ENCODE results near the gene PIP5K1B. TPM values are rescaled to one million over a fixed set of nuclear protein-coding genes. Genes with fewer than 3 reads are reported as not detected.
A peak's percentile ranks its signal among the peaks of the same experiment; 100 is the strongest.

PIP5K1B gene
- total RNA-seq, 3 donors from 2014 or later, result 60.0 to 122 (median 73.3) TPM

DNA sequence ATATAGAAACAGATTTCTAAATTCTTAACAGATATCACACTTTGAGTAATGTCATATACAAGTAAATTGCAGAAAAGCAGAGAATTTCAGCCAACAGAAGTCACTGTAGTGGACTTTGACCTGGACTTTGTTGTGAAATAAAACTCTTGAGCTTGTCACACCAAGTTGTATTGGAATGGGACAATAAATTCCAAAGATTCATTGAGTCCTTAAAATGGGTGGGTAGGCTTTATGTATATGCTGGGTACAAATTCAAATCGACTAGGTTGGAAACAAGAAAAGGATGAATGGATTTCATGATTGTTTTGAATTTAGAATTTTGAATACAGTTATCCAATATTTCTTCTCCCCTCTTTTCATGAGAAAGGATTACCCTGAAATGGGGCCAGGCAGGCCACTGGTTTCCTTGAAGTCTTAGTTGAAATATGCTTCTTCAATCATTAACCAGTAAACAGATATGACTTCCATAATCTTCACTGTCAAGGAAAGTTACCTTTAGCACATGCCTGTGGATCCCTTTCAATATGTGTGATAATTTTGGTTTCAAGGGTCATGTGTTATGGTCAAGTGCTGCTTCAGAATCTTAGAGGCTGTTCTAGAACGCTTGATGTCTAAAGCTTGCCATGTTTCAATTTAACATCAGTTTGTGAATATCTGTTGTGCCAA is 25.7 kb downstream of the PIP5K1B start:
- Histone ChIP-seq H3K4me3 (no peak overlapping the region), H3K36me3 (ENCODE audit: low read depth) (no peaks in the 10 kb centered on the region), H3K9me3 (no peaks in the 10 kb centered on the region), H3K4me1 (ENCODE audit: low read depth) (peaks cover 13% of the 10 kb centered on the region)
- intact Hi-C loops (cut with DNase I, micrococcal nuclease), result no loop called here
- TF ChIP-seq, protein P1, sequence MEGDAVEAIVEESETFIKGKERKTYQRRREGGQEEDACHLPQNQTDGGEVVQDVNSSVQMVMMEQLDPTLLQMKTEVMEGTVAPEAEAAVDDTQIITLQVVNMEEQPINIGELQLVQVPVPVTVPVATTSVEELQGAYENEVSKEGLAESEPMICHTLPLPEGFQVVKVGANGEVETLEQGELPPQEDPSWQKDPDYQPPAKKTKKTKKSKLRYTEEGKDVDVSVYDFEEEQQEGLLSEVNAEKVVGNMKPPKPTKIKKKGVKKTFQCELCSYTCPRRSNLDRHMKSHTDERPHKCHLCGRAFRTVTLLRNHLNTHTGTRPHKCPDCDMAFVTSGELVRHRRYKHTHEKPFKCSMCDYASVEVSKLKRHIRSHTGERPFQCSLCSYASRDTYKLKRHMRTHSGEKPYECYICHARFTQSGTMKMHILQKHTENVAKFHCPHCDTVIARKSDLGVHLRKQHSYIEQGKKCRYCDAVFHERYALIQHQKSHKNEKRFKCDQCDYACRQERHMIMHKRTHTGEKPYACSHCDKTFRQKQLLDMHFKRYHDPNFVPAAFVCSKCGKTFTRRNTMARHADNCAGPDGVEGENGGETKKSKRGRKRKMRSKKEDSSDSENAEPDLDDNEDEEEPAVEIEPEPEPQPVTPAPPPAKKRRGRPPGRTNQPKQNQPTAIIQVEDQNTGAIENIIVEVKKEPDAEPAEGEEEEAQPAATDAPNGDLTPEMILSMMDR (IDR thresholded peaks at IDR 0.05), result no peak
- ATAC-seq, result peak; percentile 73
- no peak for DNase-seq

DNA sequence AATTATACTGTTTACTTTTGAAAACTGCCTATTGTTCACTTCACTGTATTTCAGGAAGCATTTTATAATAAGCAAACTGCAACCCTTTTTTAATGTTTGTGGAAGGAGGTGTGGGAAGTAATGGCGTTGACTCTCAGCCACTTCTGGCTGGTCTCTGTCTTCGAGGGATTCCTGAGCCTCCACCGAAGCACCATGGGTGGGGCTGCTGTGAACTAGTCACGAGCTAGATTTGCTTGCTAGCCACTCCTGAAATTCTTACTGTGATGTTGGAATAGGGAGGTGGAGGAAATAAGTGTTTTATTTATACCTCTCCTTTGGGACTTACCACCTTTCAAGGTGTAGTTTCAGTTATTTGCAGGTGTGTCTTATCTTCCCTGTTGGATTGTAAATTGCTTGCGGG is 26.8 kb downstream of the PIP5K1B start:
- no peaks in the 10 kb centered on the region for H3K36me3 ChIP-seq (ENCODE audit: low read depth)
- intact Hi-C loops (cut with DNase I, micrococcal nuclease), result no loop called here
- no peaks in the 10 kb centered on the region for H3K9me3 ChIP-seq
- H3K4me3 ChIP-seq, result no peak overlapping the region
- H3K4me1 ChIP-seq (ENCODE audit: low read depth), result peaks cover 18% of the 10 kb centered on the region
- DNase-seq (peak; percentile 67 to 72 (median 68)), ATAC-seq (peak; percentile 80)
- TF ChIP-seq, protein P1 (IDR thresholded peaks at IDR 0.05), result no peak

DNA sequence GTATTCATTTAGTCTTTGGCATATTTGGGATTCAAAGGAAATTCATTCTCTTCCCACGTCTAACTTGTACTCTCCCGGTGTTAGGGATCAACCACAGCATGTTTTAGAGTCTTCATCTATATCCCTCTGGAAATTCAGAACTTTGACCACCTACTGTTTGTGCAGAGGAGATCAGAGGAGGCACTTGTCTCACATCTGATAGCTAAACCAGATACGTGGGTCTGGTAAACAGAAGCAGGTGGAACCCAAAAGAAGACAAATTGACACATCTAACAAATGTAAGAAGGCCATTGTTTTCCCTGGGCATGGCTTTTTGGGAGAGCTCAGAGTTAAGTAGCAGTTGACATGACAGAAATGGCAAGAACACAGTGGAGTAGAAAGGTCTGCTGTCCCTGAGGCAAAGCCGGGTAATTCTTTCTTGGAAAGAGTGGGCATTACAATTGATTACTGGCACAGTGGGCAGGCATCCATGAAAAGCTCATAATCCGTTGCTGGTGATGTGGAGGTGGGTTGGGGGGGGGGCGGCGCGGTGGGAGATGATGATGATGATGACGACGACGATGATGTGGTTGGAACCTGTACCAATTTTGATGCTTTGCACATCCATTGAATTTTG is 27.5 kb downstream of the PIP5K1B start:
- TF ChIP-seq, protein P1 (IDR thresholded peaks at IDR 0.05), result no peak
- peaks cover 18% of the 10 kb centered on the region for H3K4me1 ChIP-seq (ENCODE audit: low read depth)
- ATAC-seq (no peak), DNase-seq (no peak)
- no peaks in the 10 kb centered on the region for H3K9me3 ChIP-seq
- intact Hi-C loops (cut with DNase I, micrococcal nuclease), result no loop called here
- no peaks in the 10 kb centered on the region for H3K36me3 ChIP-seq (ENCODE audit: low read depth)
- no peak overlapping the region for H3K4me3 ChIP-seq

DNA sequence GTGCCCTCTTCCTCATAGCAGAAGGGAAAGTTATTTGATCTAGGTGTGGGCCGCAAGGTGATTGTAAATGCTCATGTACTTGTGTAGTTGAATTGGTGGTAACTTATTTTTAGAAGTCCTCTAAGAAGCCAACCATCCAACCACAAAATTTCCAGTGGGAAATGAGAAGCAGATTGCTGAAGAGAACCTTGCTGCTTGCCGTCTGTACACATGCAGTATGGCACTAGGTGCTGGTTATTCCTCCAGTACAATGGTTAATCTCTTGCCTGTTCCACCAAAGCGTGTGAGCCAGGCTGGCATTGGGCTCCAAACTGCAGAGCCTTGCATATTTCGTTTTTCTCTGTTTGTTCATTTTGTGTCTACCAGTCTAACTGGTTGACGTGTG is 28.0 kb downstream of the PIP5K1B start:
- intact Hi-C loops (cut with DNase I, micrococcal nuclease), result no loop called here
- no peak overlapping the region for H3K4me3 ChIP-seq
- peaks cover 18% of the 10 kb centered on the region for H3K4me1 ChIP-seq (ENCODE audit: low read depth)
- no peaks in the 10 kb centered on the region for H3K9me3 ChIP-seq
- ATAC-seq, result no peak
- no peaks in the 10 kb centered on the region for H3K36me3 ChIP-seq (ENCODE audit: low read depth)
- no peak for DNase-seq
- TF ChIP-seq, protein P1 (IDR thresholded peaks at IDR 0.05), result no peak

DNA sequence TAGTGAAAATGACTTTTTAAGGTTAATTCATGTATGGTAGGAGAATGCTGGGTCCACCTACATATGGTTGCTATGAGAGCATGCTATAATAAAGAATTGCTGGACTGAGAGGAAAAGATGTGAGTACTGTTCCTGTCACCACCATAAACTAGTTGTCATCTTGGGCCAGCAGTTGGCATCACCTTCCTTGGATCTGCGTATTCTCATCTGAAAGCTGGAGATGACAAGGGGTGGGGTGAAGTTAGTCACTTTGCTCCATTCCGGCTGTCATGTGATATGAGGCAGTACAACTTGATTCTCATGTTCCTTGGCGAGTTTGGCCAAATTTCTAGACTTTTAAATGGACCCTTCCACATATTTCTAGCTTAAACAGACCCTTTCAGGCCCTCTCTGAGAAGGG is 33.3 kb downstream of the PIP5K1B start:
- H3K4me1 ChIP-seq (ENCODE audit: low read depth), result peaks cover 24% of the 10 kb centered on the region
- no peaks in the 10 kb centered on the region for H3K9me3 ChIP-seq
- ATAC-seq, result no peak

More for the DNA sequence above, 33.3 kb downstream of the PIP5K1B start:
- no peaks in the 10 kb centered on the region for H3K36me3 ChIP-seq (ENCODE audit: low read depth)
- peak in 1 of 3 donors; percentile 14 for DNase-seq
- TF ChIP-seq, protein P1 (IDR thresholded peaks at IDR 0.05), result no peak
- intact Hi-C loops (cut with DNase I, micrococcal nuclease), result no loop called here
- no peak overlapping the region for H3K4me3 ChIP-seq
